Measurements from ENCODE around the gene LEMD2.
A peak's percentile ranks its signal among the peaks of the same experiment; 100 is the strongest.

The LEMD2 gene

DNA sequence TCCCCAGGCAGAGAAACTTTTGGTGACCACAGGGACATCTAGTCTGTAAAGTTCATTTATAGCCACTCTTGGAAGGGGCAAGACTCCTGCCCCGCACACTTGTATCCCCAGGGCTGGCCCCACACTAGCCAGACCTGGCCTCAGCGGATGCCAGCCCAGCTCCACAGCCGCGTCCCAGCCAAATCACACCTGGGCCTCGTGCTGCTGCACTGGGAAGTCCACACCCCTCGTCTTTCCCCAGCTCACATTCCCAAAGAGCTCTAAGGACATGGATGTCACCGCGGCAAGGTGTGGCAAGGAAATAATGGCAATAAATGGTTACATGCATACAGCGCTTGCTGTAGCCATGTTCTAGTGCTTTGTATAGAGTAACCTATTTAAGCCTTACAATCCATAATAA, 50.8 kb downstream of the LEMD2 start:
- DNase-seq (ENCODE audit: low spot score) = no peak

- DNase-seq (ENCODE audit: low spot score) = no peak
Observed at GRCh38 chr6:33737267-33738026, 51.5 kb downstream of the LEMD2 start.

DNA sequence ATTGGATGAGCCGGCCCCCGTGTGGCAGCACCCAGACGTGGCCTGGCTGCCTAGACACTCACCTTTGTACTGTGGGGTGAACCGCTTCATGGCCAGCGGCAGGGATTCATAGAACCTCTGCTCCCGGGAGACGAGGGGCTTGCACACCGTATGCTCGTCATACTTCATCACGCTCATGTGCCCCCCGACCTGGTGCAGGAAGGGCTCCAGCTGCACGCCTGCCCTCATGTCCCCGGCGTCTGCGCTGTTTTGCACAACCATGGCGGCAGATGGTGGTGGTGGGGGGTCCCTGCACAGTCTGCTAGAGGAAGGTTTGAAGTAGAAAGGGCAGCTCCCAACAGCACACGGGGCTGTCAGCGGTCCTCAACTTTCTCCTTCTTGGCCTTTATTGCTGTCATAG, 53.7 kb downstream of the LEMD2 start:
- no peak for DNase-seq (ENCODE audit: low spot score)

GRCh38 chr6:33733709-33734007, 55.3 kb downstream of the LEMD2 start:
- DNase-seq (ENCODE audit: low spot score) = no peak

GRCh38 chr6:33732817-33733708, 55.9 kb downstream of the LEMD2 start:
- DNase-seq (ENCODE audit: low spot score) = no peak

GRCh38 chr6:33732385-33732784, 56.5 kb downstream of the LEMD2 start:
- no peak for DNase-seq (ENCODE audit: low spot score)

- DNase-seq (ENCODE audit: low spot score) = no peak
Observed at GRCh38 chr6:33731751-33732282, 57.1 kb downstream of the LEMD2 start.

DNA sequence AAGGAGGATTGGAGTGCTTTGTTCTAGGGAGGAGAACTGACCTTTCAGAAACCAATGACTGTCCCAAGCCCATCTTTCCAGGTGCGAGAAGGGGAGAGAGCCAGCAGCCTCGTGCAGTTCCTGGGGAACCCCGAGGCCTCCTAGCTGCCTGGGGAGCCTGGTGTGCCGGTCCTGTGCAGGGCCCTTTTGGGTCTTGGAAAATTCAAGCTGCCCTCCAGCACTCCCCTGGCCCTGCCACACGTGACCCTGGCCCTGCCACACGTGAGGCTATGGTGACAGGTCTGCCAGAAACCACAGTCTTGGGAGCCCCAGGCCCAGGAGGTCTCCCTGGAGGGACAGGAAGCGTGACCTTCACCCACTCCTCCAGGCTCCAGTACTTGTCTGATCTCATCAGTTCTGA, 57.9 kb downstream of the LEMD2 start:
- DNase-seq (ENCODE audit: low spot score) = no peak

DNA sequence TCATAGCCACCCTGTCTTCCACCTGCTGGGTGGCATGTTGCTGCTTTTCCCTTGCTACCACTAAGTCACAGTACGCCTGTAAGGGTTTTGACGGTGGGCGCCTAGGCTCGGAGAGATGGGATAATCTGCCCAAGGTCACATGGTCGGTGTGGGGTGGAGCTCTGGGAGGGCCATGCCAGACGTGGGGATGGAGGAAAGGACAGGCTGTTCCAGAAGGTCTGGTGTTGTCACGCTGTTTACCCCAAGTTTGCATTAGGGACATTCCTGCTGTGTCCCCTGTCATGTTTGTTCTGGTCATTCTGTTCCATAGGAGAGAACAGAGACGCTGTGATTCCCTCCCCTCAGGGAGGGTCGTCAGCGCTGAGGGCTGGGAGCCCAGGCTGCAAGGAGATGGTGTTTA, 58.3 kb downstream of the LEMD2 start:
- no peak for DNase-seq (ENCODE audit: low spot score)

DNA sequence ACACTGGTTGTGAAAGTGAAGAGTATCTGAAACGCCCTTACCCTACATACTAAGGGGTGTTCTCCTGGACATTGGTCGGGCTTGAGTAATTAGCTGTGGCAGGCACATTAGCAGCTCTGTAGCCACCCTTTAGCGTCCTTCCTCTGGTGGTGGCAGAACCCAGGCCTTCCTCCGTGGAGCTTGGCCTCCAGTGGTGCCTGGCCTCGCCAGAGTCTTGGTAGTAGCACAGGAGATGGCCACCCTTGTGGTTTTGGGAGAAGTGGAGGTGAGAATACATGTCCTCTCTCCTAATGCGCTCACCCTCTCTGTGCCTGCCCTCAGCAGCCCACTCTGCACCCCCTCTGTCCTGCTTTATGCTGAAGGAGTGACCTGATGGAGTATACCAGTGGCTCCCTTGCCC, 59.9 kb downstream of the LEMD2 start:
- DNase-seq (ENCODE audit: low spot score) = no peak

GRCh38 chr6:33728438-33728837, 60.5 kb downstream of the LEMD2 start:
- no peak for DNase-seq (ENCODE audit: low spot score)

GRCh38 chr6:33727932-33728331, 61.0 kb downstream of the LEMD2 start:
- DNase-seq (ENCODE audit: low spot score) = no peak

GRCh38 chr6:33727126-33727525, 61.8 kb downstream of the LEMD2 start:
- DNase-seq (ENCODE audit: low spot score) = no peak

DNA sequence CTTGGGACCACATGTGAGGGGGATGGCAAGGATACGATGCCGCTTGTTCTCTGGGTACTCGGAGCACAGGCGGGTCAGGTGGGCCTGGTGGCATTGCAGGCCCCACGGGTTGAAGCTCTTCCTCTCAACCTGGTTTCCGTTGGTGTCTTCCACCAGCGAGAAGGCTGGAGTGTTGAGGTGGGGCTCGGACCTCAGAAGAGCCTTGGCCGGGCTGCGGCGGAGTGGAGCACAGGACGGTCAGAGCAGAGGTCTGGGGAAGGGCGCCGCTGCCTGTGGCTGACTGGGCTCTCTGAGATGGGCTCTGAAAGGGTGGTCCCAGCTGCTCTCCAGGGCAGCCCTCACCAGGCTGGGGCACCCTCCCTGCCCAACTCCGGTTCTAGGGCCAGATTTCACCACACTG, 62.2 kb downstream of the LEMD2 start:
- no peak for DNase-seq (ENCODE audit: low spot score)

GRCh38 chr6:33725891-33726673, 62.8 kb downstream of the LEMD2 start:
- DNase-seq (ENCODE audit: low spot score) = no peak

DNA sequence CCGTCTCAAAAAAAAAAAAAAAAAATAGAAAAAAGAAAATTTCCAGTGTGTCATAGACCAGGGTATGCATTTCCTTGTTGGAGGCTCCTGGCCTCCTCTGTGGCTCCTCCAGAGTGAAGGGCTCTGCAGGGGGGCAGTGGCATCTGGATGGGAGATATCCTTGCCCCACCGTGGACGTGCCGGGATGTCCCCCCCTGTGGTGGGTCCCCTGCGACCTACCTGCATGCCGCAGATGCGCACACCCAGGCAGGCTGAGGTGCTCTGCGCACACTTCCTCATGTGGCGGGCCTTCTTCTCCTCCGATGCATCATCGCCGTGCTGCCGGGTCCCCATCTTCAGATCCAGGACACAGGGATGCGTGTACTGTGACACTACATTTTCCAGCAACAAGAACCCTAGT, 63.7 kb downstream of the LEMD2 start:
- DNase-seq (ENCODE audit: low spot score) = no peak

- DNase-seq (ENCODE audit: low spot score) = peak; percentile 28
Observed at GRCh38 chr6:33724102-33725023, 64.6 kb downstream of the LEMD2 start.

DNA sequence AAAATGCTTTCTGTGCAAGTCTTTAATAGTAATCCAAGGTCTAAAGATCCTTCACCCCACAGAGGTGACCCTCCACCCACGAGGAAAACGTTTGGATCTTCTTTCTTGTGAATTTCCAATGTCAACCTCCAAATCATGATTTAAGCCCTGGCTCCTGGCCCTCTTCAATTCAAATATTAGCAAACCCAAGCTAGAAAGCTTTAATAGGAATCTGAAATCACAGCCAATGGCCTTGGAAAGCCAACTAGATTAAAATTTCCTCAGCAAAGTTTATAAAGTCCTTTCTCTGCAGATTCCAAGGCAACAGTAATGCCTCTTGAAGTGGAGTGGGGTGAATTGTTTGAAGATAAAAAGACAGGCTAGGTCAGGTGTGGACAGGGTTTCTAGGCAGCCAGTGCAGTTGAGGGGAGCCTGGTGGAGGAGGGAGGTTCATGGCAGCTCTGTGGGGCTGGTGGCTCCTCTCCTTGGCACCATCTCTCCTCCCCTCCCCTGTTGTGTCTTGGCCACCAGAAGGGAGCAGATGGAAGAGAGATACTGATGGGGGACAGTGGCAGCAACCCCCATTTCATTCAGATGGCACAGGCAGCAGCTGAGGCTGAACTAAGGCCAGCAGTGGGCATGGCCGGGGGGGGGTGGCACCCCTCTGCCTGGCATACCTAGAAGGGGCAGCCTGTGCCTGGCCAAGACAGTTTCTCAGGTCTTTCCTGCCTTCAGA, 65.4 kb downstream of the LEMD2 start:
- DNase-seq (ENCODE audit: low spot score) = no peak

DNA sequence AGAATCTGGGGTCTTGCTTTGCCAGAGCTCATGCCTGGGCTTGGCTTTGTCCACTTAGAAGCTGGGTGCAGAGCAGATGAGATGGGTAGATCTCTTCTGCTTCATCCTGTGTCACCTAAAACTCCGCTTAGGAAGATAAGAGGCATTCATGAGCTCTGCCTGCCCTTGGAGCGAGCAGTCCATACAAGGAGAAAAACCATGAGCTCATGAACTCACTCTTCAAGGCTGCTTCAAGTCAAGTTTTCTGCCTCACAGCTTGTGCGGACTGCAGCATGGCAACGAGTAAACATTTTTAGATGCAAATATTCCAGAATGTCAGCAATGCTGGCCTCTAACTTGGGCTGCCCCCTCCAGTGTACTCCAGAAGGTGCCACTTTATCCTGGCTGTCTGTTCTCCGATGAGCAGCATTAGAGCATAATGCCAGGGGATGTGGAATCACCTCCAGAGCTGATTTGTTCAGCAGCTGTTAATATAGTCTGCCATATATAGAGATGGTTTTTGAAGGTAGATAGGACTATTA, 66.8 kb downstream of the LEMD2 start:
- no peak for DNase-seq (ENCODE audit: low spot score)

GRCh38 chr6:33721508-33721907, 67.4 kb downstream of the LEMD2 start:
- no peak for DNase-seq (ENCODE audit: low spot score)

All from CD4-positive, alpha-beta T cell treated with Interleukin-6 at 100 ng/mL for 8 hours (primary cell).